Activated CD8-positive, alpha-beta memory T cell treated with anti-CD3 and anti-CD28 coated beads, Interleukin-2, amount 50 U/mL, for 24 hours (primary cell): ENCODE measurements around the gene PKD1L1.

Experiments
- DNase-seq: peaks from one replicate; pipeline ENCODE4 v3.0.0-alpha.2; 2020; ENCODE audit errors: extremely low read depth

The PKD1L1 gene

GRCh38 chr7:47735431-47736345 is 212.6 kb downstream of the PKD1L1 start:
- DNase-seq, result no peak

GRCh38 chr7:47734949-47735291 is 213.3 kb downstream of the PKD1L1 start:
- no peak for DNase-seq

GRCh38 chr7:47734287-47734948 is 213.8 kb downstream of the PKD1L1 start:
- DNase-seq, result no peak

- DNase-seq, result no peak
Observed at GRCh38 chr7:47730142-47730541, 218.1 kb downstream of the PKD1L1 start.

- no peak for DNase-seq
Observed at GRCh38 chr7:47726047-47726726, 222.1 kb downstream of the PKD1L1 start.

- DNase-seq, result no peak
Observed at GRCh38 chr7:47725031-47725780, 223.1 kb downstream of the PKD1L1 start.
